GDM1 (cell line): ENCODE data around the gene CCL27.

ENCODE experiments used
- DNase-seq: peaks from one replicate; lab custom pipeline; 2025; lab: John Stamatoyannopoulos, UW

CCL27 gene

GRCh38 chr9:34662526-34663302 lies at the start of gene CCL27:
Gene CCL27 (minus strand): TSS chr9:34662657. CDS start chr9:34662633, 24 bp downstream.
- DNase-seq, result no peak

GRCh38 chr9:34712140-34712539 lies 49.7 kb upstream of the CCL27 start:
- no peak for DNase-seq

- DNase-seq, result no peak
Observed at GRCh38 chr9:34710023-34710422, 47.6 kb upstream of the CCL27 start, which contains the start of gene CCL21. Gene CCL21 (minus strand): TSS chr9:34710136. CDS start chr9:34710066, 70 bp downstream.

DNA sequence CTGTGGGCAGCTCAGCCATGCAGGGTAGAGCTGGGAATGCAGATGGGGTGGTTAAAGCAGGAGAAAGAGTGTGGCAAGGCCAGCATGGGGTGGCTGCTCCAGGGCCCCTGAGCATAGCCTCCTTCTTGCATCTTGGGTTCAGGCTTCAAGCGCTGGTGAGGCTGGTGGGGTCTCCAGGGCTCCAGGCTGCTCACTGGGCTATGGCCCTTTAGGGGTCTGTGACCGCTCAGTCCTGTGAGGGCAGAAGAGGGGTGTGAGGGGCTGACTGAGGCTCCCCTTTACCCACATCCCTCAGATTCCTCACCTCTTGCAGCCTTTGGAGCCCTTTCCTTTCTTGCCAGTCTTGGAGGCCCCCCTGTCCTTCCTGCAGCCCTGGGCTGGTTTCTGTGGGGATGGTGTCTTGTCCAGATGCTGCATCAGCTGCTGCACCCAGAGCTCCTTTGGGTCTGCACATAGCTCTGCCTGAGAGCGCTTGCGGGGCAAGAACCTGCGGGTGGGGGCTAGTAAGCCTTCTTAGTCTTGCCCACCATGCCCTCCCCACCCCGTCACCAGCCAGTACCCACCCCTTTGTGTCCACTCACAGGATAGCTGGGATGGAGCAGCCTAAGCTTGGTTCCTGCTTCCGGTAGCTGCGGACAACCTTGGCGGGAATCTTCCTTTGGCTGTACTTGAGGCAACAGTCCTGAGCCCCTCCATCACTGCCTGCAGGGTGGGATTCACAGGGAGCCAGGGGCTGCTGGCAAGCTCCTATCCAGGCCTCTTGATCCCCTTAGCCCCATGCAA lies 46.9 kb upstream of the CCL27 start:
- no peak for DNase-seq

DNA sequence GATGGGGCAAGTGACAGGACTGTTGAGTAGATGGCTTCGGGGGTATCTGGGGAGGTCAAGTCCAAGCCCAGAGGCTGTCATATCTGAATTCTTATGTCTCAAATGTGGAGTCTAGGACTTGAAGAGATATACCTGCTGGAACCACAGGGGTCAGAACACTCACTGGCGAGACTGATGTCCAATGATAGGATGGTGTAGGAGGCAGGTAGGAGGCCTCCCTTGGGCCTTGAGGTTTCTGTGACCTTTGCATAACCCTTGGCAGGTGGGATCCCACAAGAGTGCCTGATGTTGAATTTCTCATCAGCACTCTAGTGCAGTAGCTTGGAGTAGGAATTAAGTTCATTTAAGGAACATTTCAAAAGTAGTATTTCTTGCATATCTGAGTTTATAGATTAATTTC lies 44.7 kb upstream of the CCL27 start:
- DNase-seq, result no peak

DNA sequence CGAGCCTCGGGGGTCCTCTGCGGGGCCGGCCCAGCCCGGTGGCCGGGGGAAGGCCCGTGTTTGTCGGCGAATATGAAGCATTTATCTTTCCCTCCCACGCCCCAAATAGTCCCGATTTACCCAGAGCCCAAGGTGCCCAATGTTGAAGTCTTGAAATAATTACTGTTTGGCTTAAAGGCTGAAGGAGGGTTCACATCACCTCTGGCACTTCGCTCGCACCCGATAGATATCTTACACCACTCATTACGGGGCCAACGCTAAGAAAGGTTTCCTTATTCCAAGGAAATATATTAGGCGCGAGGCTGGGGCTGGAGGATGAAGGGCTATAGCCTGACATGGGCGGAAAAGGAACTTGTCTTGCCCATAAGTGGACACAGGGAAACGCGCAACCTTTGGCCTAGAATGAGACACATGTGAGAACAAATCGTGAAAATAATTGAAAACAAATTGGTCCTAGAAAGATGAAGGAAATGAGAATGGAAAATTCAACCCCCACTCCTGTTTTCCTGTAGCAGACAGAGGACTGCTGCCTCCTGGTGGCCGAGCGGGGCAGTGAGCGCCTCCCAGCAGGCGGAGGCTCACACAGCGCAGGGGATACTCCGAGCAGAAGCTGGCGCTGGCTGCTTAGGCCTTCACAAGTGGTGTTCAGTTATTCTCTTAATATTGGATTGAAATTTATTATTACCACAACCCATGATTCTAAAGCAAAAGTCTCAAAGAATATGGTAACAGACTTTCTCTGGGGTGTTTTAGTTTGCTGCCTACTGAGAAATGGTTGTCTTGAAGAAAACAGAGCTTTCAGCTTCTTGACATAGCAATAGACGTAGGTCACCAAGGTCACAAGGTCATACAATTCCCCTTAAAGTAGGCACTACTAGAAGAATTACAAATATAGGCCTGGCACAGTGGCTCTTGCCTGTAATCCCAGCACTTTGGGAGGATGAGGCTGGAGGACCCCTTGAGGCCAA lies 39.6 kb upstream of the CCL27 start:
- DNase-seq, result peak; percentile 58

- DNase-seq, result peak; percentile 38
Observed at GRCh38 chr9:34701023-34701768, 38.7 kb upstream of the CCL27 start.

DNA sequence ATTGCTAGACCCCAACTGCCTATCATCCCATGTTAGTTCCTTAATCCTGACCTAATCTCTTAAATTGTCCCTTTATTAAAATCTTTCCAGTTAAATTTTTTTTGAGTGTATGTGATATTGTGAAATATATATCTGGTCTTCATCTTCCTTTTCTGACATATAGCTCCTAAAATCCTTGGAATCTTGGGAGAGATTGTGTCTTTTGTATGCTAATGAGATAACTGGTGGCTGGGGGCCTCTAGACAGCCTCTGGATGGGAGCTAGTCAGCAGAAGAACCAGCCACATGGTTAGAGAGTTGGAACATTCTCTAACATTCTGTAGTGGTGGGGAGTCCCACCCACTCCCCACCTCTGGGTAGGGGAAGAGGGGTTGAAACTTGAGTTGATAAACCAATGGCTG lies 32.4 kb upstream of the CCL27 start:
- DNase-seq, result no peak

DNA sequence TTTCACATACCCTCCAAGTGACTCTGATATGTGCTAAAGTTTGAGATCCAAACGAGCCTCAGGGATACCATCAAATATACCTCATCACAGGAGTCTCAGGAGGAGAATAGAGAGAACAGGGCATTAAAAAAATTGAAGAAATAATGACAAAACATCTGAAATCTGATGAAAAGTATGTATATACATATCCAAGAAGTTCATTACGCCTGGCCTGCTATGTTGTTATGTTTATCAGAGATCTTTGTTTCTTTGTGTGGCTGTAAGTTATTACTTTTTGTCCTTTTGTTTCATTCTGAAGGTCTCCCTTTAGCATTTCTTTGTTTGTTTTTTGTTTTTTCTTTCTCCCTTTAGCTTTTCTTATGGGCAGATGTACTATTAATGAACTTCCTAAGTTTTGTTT lies 31.1 kb upstream of the CCL27 start:
- no peak for DNase-seq

- DNase-seq, result no peak
Observed at GRCh38 chr9:34691936-34692315, 29.5 kb upstream of the CCL27 start.

DNA sequence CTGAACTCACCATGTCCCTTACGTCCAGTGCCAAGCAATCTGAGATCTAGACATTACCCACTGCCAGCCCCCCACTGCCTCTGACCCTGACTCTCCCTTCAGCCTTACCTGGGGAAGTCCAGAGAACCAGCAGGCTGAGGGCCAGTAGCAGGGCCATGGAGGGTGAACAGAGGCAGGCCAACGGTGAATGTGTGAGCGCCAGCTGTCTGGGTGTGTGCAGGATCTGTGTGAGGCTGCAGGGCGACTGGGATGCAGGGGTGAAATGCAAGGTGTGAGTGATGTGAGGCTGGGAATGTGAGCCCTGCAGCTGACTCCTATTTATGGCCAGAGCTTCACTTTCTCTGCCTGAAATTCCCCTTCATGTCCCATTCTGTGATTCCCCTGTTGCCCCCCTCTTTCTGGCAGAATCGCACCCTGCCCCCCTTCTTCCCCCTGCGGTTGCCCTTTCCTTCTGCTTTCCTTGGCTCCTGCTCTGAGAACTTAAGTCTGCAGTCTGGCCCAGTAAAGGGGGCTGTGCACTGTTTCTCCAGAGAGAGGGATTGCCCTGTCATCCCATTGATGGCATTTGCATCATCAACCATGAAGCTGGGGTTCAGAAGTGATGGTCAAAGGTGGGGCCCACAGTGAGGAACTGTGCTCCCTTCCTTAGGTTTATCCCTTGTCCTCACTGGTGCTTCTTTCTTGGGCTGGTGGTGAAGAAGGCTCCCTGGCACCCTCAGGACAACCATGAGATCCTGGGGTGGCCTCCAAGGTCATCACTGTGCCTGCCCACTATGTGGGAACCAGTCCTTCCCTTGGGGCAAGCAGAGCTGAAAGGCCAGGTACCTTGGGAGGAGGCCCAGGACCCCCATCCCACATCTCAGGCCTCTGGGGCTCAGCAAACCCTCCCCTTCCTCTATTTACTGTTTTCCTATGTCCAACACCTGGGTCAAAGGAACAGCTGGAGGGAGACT lies 28.8 kb upstream of the CCL27 start, which contains the start of gene CCL19:
Gene CCL19, minus strand, starts transcription at position 294 of the 953 bp plus-strand sequence. Its CDS starts 137 bp downstream, at position 157.
- peak; percentile 67 for DNase-seq

DNA sequence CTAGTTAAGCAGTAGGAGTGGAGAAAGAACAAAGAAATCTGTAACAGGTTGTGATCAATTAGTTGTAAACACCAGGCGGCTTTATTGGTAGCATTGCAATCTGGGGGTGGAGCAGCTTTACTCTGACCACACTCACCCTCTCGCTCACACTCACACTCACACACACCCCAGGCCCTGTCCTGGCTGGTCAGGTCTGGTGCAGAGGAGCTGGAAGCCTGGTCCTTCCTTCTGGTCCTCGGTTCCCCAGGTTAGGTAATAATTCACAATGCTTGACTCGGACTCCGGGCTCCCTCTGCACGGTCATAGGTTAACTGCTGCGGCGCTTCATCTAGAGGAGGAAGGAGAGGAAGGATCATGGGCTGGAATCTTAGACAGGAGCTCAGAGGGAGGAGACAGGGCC lies 27.1 kb upstream of the CCL27 start:
- no peak for DNase-seq

DNA sequence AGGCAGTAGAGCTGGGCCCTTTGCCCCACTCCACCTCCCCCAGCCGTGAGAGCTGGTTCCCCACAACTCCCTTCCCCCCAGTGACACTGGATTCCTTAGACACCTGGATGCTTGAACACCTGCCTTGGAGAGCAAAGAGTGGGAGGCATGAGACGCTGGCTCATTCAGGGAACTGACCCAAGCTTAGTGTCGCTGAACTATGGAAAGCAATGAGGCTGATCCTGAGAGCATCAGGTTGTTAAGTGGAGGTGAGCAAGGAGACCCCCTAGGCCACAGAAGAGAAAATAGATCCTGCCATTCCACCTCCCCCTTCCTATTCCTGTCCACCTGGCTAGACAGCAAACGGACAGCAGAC lies 26.6 kb upstream of the CCL27 start:
- no peak for DNase-seq

GRCh38 chr9:34688329-34689115 lies 26.1 kb upstream of the CCL27 start:
- no peak for DNase-seq

- DNase-seq, result no peak
Observed at GRCh38 chr9:34687276-34688030, 25.0 kb upstream of the CCL27 start.

DNA sequence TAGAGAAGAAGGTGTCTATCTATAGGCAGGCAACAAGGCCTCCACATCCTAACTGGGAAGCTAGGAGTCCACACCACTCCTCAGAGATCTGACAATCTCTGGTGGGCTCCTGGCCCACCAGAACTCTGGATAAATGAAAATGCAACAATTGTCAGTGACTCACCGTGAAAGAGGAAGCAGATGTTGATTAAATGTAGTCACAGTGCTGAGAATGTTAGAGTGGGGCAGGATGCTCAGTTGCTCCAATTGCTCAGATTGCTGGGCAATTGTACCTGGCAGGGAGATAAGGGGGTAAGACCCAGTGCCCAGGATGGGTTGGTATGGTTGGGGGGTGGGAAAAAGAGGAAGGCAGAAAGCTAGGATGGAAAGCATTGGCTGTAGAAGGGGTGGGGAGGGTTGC lies 24.3 kb upstream of the CCL27 start:
- DNase-seq, result no peak

- no peak for DNase-seq
Observed at GRCh38 chr9:34686231-34686630, 23.8 kb upstream of the CCL27 start.

DNA sequence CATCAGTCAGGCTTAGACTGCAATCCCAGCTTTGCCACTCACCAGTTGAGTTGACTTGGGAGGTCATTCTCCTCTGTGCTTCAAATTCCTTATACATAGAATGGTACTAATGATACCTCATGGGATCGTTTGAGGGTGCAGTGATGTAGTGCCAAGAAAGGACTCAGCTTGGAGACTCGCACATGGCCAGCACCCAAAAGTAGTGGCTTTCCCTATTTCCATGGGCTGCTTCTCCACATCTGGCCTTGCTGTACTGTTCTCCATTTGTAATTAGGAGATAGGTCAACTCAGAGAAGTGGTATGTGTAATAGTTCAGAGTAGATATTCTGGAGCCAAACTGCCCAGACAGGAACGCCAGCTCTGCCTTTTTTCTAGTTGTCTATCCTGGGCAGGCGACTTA lies 23.1 kb upstream of the CCL27 start:
- no peak for DNase-seq

- DNase-seq, result no peak
Observed at GRCh38 chr9:34684816-34685215, 22.4 kb upstream of the CCL27 start.
